SK-N-DZ (cell line): ENCODE results near the gene EML6.
"Not testable (repeated sequence)": the region's sequence is repeated elsewhere in the genome, so short reads cannot be mapped to it uniquely, and the experiment has no call there.

Source experiments
- DNase-seq: peaks from one replicate; pipeline ENCODE4 v3.0.0-alpha.2; 2015; ENCODE audit warnings: low spot score

The EML6 gene

GRCh38 chr2:54845094-54845493 lies 121.6 kb downstream of the EML6 start:
- DNase-seq, result no peak

DNA sequence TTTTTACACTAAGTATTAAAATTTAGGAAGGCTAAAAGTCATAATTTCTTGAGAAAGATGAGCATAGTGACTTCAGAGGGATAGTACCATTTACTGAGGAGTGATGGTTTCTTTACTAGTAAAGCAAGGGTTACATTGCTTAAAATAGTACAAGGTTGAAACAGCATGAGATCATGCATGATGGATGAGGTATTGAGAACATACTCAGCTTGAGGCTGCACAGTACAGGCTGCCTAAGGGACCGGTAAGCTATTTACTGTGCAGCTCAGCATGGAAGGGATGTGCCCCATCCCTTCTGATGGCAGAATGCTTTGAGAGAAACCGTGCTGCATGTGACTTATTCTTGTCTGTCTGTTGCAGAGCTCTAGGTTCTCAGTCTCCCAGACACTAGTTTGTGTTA lies 122.1 kb downstream of the EML6 start:
- DNase-seq, result no peak

DNA sequence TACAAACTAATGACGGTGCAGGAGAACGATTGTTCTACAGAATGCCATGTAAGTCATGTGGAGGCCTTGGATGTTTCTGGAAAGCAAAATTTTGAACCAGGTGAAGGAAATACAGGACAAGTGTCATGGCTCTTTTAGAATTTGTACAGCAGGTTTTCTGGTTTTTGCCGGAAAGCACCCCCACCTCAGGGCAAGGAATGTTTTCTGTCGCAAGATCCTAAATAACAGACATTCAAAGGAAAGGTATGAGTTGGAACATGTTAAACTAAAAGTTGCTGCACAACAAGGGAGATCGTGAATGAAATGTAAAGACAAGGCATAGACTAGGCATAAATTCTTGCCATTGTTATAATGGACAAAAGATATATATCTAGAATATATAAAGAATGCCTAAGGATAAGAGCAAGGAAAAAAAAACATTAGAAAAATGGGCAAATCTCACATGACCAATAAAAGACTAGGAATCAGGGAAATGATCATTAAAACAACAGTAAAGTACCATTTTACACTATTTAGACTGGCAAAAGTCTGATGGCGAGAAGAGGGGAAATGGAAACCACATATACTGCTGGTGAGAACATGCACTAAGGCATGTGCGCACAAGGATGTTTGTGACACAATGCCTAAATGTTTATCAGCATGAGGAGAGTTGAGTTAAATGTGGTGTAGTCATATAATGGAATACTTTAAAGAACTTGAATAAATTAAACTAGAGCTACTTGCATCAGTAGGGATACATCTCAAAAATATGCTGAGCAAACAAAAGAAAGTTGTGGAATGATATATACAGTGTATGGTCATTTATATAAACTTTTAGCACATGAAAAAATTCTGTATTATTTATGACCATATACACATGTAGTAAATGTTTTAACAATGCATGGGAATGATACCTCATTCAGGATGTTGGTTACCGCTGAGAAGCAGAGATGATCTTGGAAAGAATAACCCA lies 127.0 kb downstream of the EML6 start:
- DNase-seq, result no peak

- no peak for DNase-seq
Measured at GRCh38 chr2:54853616-54854310, 130.3 kb downstream of the EML6 start.

DNA sequence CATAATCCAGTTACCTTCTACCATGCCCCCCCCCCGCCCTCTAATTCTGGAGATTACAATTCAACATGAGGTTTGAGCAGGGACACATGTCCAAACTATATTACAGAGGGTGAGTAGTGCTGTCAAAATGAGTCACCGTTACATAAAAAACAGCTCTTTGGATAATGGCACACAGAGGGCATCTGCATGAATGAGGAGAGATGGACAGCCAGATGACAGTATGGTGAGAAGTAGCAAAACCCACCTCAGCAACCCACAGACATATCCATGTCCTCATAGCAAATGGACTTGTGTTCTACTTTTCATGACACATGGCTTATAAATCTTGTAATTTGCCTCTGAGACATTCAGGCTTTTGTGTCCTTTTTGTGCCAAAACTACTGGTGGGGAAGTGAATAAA lies 132.0 kb downstream of the EML6 start:
- no peak for DNase-seq

GRCh38 chr2:54858021-54858681 lies 134.7 kb downstream of the EML6 start:
- DNase-seq, result no peak

GRCh38 chr2:54859416-54859815 lies 136.0 kb downstream of the EML6 start:
- no peak for DNase-seq

DNA sequence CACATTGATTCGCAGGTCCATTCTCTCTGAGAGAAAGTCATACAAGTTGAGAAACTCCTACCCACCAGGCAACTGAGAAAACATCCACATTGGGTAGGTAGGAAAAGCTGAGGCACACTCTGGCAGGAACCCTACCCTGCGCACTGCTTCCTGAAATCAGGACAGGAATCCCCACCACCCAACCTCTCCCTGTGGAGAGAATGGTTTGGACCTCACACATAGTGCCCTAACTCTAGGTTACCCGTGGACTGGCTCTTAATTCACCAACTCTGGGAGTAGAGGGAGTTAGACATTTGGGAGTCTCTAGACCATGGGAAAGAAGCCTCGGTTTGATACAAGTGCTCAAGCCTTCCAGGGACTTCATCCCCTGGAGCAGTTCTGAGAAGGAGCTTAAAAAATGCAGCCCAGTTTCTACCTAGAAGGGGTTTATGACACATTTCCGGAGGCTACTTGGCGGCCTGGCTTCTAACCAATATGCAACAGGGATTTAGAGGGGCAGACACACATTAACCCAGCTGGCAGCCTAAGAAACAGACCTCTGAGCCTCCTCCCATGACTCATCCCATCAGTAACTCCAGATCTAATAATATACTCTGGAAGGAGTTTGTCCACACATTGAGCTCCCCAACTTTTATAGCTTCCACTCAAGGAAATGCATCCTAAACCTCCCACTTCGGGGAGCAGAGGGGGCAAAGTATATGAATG lies 136.7 kb downstream of the EML6 start:
- no peak for DNase-seq

GRCh38 chr2:54862229-54862628 lies 138.8 kb downstream of the EML6 start:
- no peak for DNase-seq

DNA sequence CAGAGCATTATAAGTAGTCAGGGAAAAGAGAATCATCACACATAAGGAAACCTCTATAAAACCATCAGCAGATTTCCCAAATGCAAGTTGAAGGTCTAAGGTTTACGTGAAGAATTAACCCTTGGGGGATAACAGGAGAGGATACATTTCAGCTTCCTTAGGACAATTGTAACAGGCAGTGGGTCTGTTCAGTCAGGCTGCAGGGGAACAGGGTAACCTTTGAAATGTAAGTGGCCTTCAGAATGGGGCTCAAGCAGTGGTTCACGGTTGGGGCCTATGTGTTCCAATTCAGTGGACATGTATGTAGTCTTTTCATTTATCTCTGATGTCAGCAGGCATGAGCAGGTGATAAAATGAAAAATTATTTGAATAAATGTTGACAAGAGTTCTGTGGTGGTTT lies 139.3 kb downstream of the EML6 start:
- DNase-seq, result no peak

GRCh38 chr2:54863660-54864059 lies 140.2 kb downstream of the EML6 start:
- DNase-seq, result no peak

DNA sequence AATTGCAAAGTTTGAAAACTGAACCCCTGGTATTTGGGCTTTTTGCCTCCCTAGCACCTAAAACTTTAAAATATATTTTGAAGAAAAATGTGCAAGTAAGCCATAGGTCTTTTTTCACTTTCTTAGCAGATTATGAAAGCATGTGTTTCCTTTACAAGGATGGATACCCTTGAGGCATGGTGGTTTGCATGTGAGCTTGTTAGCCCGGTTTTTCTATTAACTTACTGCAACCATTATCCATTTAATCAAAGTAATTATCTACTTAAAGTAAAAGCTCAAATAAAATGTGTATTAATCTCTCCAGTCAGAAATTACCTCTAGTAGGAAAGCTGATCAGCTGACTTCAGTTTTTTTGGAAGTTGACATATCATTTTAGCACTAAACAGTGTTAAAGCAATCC lies 140.6 kb downstream of the EML6 start:
- DNase-seq, result no peak

DNA sequence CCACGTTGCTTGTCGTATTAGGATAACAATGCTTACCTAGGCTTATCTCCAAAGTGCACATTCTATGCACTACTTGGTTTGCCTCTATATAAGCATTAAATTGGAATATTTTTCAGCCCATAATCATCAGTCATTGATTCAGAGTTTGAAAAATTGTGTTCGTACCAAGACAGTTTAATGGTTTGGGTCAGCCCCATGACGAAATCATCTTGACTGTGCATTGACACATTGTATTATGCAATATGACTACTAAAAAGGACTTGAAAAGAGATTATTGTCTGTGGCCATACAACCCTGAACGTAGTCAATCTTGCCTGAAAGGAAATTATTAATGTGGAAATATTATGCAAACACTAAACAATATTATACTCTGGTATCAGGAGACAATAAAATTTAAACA lies 141.3 kb downstream of the EML6 start:
- no peak for DNase-seq

GRCh38 chr2:54866179-54866578 lies 142.7 kb downstream of the EML6 start:
- DNase-seq, result no peak

DNA sequence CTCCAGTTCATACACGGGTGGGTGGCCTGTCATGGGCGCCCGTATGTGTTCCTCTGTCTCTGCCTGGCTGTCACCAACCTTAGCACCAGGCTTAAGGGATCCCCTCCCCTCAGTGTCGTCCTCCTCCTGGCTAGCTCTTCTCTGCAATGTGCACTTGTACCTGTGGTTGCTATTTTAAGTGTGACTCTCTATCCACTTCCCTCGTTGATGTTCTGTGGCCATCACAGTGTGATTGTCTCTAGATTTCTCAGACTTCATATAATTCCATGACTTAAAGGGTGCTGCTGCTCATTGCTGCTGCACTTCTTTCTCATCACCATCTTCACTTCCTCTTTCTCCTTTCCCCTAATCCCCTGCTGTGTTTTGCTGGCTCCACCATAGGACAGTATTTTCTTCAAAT lies 143.4 kb downstream of the EML6 start:
- DNase-seq, result no peak

DNA sequence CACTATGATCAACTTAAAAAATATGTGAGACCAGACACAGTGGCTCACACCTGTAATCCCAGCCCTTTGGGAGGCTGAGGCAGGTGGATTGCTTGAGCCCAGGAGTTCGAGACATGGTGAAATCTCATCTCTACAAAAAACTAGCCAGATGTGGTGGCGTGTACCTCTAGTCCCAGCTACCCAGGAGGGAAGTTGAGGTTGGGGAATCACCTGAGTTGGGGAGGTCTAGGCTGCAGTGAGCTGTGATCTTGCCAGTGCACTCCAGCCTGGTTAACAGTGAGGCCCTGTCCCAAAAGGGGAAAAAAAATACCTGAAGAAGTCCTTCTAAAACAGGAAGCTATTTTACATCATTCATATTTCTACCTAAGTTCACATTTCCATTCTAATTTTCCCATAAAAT lies 144.0 kb downstream of the EML6 start:
- DNase-seq, result no peak

DNA sequence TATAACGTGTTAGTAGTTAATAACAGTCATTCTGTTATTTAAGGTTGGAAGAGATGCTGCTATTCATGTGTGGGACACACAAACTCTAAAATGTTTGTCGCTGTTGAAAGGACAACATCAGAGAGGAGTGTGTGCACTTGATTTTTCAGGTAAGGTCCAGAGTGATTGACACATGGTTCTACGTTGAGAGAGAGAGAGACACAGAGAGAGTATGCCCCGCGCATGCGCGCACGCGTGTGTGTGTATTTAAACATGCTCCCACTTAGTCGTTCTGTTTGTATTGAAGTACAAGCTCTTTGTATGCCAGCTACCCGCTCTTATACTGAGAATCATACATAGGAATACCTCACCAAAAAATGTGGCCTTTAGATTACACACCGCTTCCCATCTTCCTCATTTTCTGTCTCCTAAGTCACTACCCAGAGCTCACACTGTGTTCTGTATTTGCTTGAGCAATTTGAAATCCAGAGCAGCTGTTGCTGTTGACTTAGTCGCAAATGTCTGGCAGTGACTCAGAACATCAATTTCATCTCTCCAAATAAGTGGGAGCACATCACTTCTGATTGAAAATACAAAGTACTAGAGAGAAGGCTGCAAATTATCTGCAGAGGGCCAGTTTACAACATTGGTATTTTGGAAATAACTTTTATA lies 148.1 kb downstream of the EML6 start:
- no peak for DNase-seq

GRCh38 chr2:54872780-54873179 lies 149.3 kb downstream of the EML6 start:
- DNase-seq, result no peak

DNA sequence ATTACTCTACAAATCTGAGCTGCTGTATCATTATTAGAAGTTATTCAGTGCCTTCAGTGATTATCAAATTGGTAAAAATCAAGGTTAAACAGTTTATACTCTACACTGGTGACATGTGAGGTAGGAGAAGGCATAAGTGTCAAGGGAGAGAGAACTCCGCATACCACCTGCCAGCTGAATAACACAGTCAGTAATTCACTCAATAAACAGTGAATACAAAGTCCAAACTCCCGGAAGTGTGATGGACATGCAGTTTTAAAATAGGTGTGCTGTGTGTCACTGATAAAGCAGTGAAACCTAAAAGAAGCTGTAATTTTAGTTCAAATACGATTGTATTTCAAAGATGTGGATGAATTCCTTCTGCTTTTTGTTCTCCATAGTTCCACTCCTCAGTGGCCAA lies 149.8 kb downstream of the EML6 start:
- not testable (repeated sequence) for DNase-seq

DNA sequence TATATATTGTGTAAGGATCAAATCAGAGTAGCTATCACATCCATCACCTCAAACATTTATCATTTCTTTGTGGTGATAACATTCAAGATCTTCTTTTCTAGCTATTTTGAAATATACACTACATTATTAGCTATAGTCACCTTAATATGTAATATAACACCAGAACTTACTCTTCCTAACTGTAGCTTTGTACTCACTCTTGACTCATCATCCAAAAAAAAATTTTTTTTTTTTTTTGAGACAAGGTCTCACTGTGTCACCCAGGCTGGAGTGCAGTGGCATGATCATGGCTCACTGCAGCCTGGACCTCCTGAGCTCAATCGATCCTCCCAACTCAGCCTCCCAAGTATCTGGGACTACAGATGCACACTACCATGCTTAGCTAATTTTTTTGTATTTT lies 153.3 kb downstream of the EML6 start:
- no peak for DNase-seq

- DNase-seq, result peak; percentile 6
Measured at GRCh38 chr2:54878182-54878581, 154.7 kb downstream of the EML6 start.
